Neural progenitor cell (in vitro differentiated cells): ENCODE measurements around the gene MEF2D.

Source experiments
- EZH2 ChIP-seq: fragments of 200-600 bp; sonication (generic); IDR thresholded peaks from 2 replicates; pipeline ENCODE4 v1.6.1; 2017; ENCODE audit warnings: antibody characterized with exemption, mild to moderate bottlenecking, moderate library complexity
- TF ChIP-seq, protein P1 (sequence below): fragments of 200-600 bp; sonication (generic); IDR thresholded peaks from 2 replicates; pipeline ENCODE4 v1.5.1; 2017; ENCODE audit warnings: antibody characterized with exemption, mild to moderate bottlenecking

DNA sequence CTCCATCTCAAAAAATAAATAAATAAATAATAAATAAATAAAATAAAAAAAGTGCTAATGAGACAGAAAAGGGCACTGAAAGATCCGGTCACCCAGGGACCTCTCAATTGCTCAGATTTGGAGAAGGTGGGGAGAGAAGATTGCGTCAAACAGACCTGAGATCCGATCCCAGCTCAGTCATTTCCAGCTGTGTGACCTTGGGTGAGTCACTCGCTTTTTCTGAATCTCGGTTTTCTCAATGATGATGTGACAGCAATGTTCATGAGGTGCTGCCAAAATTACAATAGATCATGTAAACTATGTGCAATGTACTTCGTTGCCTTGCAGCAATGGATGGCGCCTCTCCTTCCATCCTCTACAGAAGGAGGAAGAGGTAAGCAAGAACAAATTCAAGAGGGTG is 11.1 kb upstream of the MEF2D start:
- TF ChIP-seq, protein P1, sequence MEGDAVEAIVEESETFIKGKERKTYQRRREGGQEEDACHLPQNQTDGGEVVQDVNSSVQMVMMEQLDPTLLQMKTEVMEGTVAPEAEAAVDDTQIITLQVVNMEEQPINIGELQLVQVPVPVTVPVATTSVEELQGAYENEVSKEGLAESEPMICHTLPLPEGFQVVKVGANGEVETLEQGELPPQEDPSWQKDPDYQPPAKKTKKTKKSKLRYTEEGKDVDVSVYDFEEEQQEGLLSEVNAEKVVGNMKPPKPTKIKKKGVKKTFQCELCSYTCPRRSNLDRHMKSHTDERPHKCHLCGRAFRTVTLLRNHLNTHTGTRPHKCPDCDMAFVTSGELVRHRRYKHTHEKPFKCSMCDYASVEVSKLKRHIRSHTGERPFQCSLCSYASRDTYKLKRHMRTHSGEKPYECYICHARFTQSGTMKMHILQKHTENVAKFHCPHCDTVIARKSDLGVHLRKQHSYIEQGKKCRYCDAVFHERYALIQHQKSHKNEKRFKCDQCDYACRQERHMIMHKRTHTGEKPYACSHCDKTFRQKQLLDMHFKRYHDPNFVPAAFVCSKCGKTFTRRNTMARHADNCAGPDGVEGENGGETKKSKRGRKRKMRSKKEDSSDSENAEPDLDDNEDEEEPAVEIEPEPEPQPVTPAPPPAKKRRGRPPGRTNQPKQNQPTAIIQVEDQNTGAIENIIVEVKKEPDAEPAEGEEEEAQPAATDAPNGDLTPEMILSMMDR: no peak
- no peak for TF ChIP-seq EZH2
